Measurements from ENCODE around the gene SPC24. TPM values are rescaled to one million over a fixed set of nuclear protein-coding genes. Genes with fewer than 3 reads are reported as not detected.
"Not testable (repeated sequence)": the region's sequence is repeated elsewhere in the genome, so short reads cannot be mapped to it uniquely, and the experiment has no call there.

Gene SPC24
- total RNA-seq, 6 donors from 2014 or later = 1.4 to 13.3 (median 2.1) TPM; not detected in 1

DNA sequence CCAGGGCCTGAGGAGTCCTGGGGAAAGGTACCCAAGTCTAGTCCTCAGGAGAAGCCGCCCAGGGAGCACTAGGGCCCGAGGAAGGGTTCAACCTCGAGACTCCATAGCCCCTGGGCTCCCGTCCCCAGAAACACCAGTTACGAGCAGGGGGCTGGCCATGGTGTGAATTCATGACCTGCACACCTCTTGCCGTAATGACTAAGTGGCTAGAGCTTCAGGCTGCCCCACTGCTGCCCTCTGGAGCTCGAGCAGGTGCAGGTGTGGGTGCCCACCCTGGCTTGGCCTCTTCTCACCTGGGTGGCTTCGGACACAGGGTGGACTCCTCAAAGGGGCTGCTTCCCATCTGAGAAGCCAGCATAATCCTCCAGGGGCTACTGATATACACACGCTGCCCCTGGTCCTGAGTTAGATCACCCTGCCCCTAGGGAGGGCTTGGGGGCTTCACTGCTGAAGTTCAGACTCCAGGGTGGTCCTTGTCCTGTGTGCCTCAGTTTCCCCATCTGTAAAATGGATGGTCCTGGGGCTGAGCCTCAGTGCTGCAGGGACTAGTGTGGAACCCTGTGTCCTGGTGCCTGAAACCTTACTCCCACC lies 13.6 kb downstream of the SPC24 start:
- no peaks in the 10 kb centered on the region for H3K27me3 ChIP-seq
- peak overlapping the region; percentile 94 to 97 (median 95) for H3K27ac ChIP-seq
- TF ChIP-seq EP300 (IDR thresholded peaks at IDR 0.05) = no peak
- TF ChIP-seq, protein P1, sequence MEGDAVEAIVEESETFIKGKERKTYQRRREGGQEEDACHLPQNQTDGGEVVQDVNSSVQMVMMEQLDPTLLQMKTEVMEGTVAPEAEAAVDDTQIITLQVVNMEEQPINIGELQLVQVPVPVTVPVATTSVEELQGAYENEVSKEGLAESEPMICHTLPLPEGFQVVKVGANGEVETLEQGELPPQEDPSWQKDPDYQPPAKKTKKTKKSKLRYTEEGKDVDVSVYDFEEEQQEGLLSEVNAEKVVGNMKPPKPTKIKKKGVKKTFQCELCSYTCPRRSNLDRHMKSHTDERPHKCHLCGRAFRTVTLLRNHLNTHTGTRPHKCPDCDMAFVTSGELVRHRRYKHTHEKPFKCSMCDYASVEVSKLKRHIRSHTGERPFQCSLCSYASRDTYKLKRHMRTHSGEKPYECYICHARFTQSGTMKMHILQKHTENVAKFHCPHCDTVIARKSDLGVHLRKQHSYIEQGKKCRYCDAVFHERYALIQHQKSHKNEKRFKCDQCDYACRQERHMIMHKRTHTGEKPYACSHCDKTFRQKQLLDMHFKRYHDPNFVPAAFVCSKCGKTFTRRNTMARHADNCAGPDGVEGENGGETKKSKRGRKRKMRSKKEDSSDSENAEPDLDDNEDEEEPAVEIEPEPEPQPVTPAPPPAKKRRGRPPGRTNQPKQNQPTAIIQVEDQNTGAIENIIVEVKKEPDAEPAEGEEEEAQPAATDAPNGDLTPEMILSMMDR (IDR thresholded peaks at IDR 0.05) = peak in 1 of 6 experiments; percentile 8
- no peak for TF ChIP-seq POLR2A (IDR thresholded peaks at IDR 0.05)
- no peak for TF ChIP-seq POLR2AphosphoS5 (IDR thresholded peaks at IDR 0.05)
- WGBS, 2 donors = 73 to 76% methylated on average over 4 to 9 of the region's 9 CpGs
- H3K36me3 ChIP-seq = no peaks in the 10 kb centered on the region
- H3K4me3 ChIP-seq = no peak overlapping the region
- H3K4me1 ChIP-seq = peaks cover 68 to 76% (median 73%) of the 10 kb centered on the region in 4 donors
- ATAC-seq (ENCODE audit: low FRiP score in 2 of 2) (no peak), DNase-seq (no peak)
- H3K9me3 ChIP-seq = no peaks in the 10 kb centered on the region

DNA sequence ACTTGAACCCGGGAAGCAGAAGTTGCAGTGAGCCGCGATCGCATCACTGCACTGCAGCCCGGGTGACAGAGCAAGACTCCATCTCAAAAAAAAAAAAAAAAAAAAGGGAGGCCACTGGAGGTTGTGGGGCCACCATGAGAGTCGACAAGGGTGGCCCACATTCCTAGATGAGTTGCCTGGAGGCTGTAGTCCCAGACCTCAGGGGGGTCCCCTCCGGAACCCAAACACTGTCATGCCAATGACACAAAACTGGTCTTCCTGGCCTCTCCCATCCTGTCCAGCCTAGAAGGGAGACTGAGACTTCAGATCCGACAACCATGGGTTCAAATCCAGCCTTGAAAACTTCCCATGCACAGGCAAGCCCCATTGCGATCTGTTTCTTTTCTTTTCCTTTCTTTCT lies 14.7 kb downstream of the SPC24 start:
- peaks cover 68 to 83% (median 78%) of the 10 kb centered on the region in 4 donors for H3K4me1 ChIP-seq
- no peak for TF ChIP-seq POLR2A (IDR thresholded peaks at IDR 0.05)
- TF ChIP-seq, protein P1 (IDR thresholded peaks at IDR 0.05) = no peak
- TF ChIP-seq POLR2AphosphoS5 (IDR thresholded peaks at IDR 0.05) = no peak
- no peak for TF ChIP-seq EP300 (IDR thresholded peaks at IDR 0.05)
- 85 to 91% methylated on average over 9 of the region's 9 CpGs for WGBS, 2 donors
- H3K27me3 ChIP-seq = no peaks in the 10 kb centered on the region
- no peaks in the 10 kb centered on the region for H3K9me3 ChIP-seq
- no peaks in the 10 kb centered on the region for H3K36me3 ChIP-seq
- no peak for ATAC-seq (ENCODE audit: low FRiP score in 2 of 2)
- peak overlapping the region in 2 of 4 donors; percentile 84 to 86 for H3K27ac ChIP-seq
- H3K4me3 ChIP-seq = no peak overlapping the region
- DNase-seq = no peak

DNA sequence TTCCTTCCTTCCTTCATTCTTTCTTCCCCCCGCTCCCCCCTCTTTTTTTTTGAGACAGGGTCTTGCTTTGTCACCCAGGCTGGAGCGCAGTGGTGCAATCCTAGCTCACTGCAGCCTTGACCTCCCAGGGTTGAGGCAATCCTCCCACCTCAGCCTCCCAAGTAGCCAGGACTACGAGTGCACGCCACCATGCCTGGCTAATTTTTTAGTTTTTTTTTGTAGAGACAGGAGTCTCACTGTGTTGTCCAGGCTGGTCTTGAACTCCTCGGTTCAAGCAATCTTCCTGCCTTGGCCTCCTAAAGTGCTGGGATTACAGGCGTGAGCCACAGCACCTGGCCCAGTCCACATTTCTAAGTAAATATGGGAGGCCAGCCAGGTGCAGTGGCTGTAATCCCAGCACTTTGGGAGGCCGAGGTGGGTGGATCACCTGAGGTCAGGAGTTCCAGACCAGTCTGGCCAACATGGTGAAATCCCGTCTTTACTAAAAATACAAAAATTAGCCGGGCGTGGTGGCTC lies 15.5 kb downstream of the SPC24 start:
- H3K4me3 ChIP-seq; H3K36me3 ChIP-seq; ATAC-seq (ENCODE audit: low FRiP score in 2 of 2); H3K27me3 ChIP-seq; H3K9me3 ChIP-seq: not testable (repeated sequence)
- peak in 1 of 2 donors; percentile 50 for DNase-seq
- WGBS, 2 donors = 78 to 80% methylated on average over 9 to 10 of the region's 10 CpGs
- Histone ChIP-seq H3K4me1 (peaks cover 68 to 83% (median 77%) of the 10 kb centered on the region in 4 donors), H3K27ac (peak overlapping the region; percentile 82 to 92 (median 85))

DNA sequence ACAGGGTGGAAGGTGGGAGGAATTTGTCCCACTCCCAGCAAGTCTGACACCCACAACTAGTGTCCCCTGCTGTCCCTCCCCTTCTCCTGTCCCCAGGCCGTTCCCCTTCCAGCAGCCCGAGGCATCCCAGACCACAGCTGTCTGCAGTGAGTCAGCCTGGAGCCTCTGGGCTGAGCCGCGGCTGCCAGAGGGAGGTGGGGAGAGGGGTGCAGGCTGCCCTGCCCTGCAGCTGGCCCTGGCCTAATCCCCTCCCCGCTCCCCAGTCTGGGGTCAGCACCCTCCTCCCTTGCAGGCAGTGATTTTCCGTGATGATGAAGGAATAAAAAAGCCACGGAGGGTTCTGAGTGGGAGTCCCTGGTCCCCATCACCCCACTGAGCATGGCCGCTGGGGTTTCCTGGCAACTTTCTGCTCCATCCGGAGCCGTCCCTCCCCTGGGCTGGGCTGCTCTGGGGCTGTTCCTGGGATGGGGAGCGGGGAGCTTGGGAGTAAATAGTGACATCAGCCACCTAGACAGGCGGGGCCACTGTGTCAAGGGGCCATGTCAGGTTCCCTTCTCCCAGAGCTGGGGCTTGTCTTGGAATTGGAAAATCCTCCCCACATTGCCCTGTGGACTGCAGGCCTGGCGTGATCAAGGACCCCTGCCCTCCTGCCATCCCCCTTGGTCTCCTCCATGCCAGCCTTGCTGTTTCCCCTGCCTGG lies 16.8 kb downstream of the SPC24 start:
- Histone ChIP-seq H3K27ac (peak overlapping the region; percentile 82 to 92 (median 85)), H3K36me3 (peaks cover 0 to under 1% (median 0%) of the 10 kb centered on the region in 4 donors), H3K9me3 (no peaks in the 10 kb centered on the region), H3K27me3 (no peaks in the 10 kb centered on the region), H3K4me1 (peaks cover 60 to 73% (median 64%) of the 10 kb centered on the region in 4 donors), H3K4me3 (peak overlapping the region in 2 of 4 donors; percentile 41 to 43)
- DNase-seq = peak; percentile 82 to 86
- TF ChIP-seq EP300 (IDR thresholded peaks at IDR 0.05) (peak in 1 of 4 donors; percentile 1), POLR2AphosphoS5 (IDR thresholded peaks at IDR 0.05) (peak; percentile 47 to 63), POLR2A (IDR thresholded peaks at IDR 0.05) (peak in 1 of 4 donors; percentile 25)
- TF ChIP-seq, protein P1 (IDR thresholded peaks at IDR 0.05) = peak in 1 of 6 experiments; percentile 3
- ATAC-seq (ENCODE audit: low FRiP score in 2 of 2) = peak; percentile 58 to 87
- WGBS, 2 donors = 17 to 100% methylated on average over 1 to 13 of the region's 13 CpGs
